ENCODE results near the gene EIF4G3. TPM values are rescaled to one million over a fixed set of nuclear protein-coding genes. Genes with fewer than 3 reads are reported as not detected.
"Not testable (repeated sequence)": the region's sequence is repeated elsewhere in the genome, so short reads cannot be mapped to it uniquely, and the experiment has no call there.

The EIF4G3 gene
- total RNA-seq, 2 donors from 2014 or later, result 33.4 to 38.5 TPM

DNA sequence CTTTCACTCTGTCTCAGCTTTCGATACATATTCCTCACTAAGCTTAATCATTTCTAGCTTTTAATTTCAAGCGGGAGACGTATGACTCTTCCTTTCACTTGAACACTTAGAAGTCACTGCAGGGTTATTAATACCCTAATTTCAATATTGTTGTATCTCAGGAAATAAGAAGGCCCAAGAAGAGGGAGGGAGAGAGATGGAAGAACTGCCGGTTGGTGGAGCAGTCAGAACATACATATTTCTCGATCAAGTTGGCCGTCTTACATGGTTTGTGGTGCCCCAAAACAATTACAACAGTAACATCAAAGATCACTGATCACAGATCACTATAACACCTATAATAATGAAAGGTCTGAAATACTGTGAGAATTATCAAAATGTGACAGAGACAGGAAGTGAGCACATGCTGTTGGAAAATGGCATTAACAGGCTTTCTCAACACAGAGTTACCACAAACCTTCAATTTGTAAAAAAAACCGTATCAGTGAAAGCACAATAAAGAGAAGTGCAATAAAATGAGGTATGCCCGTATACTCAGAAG, 244.2 kb downstream of the EIF4G3 start:
- Histone ChIP-seq H3K9me3 (no peaks in the 10 kb centered on the region), H3K4me1 (no peaks in the 10 kb centered on the region), H3K27ac (no peak overlapping the region), H3K4me3 (no peak overlapping the region), H3K36me3 (no peaks in the 10 kb centered on the region), H3K27me3 (no peaks in the 10 kb centered on the region)
- TF ChIP-seq, protein P1, sequence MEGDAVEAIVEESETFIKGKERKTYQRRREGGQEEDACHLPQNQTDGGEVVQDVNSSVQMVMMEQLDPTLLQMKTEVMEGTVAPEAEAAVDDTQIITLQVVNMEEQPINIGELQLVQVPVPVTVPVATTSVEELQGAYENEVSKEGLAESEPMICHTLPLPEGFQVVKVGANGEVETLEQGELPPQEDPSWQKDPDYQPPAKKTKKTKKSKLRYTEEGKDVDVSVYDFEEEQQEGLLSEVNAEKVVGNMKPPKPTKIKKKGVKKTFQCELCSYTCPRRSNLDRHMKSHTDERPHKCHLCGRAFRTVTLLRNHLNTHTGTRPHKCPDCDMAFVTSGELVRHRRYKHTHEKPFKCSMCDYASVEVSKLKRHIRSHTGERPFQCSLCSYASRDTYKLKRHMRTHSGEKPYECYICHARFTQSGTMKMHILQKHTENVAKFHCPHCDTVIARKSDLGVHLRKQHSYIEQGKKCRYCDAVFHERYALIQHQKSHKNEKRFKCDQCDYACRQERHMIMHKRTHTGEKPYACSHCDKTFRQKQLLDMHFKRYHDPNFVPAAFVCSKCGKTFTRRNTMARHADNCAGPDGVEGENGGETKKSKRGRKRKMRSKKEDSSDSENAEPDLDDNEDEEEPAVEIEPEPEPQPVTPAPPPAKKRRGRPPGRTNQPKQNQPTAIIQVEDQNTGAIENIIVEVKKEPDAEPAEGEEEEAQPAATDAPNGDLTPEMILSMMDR (IDR thresholded peaks at IDR 0.05), result no peak
- no peak for DNase-seq (ENCODE audit: low spot score)

DNA sequence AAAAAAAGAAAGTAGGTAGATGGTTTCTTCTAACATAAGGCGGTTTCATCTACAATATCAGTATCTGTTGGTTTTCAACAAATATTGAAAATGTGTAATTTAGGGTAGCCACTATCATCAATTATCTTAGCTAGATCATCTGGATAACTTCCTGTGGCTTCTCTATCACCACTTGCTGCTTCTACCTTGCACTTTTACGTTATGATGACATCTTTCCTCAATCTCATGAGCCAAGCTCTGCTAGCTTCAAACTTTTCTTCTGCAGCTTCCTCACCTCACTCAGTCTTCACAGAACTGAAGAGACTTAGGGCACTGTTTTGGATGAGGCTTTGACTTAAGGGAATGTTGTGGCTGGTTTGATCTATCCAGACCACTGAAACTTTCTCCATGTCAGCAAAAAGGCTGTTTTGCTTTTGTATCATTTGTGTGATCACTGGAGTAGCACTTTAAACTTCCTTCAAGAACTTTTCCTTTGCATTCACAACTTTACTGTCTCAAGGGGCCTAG, 244.7 kb downstream of the EIF4G3 start:
- TF ChIP-seq, protein P1 (IDR thresholded peaks at IDR 0.05), result no peak
- no peak overlapping the region for H3K4me3 ChIP-seq

DNA sequence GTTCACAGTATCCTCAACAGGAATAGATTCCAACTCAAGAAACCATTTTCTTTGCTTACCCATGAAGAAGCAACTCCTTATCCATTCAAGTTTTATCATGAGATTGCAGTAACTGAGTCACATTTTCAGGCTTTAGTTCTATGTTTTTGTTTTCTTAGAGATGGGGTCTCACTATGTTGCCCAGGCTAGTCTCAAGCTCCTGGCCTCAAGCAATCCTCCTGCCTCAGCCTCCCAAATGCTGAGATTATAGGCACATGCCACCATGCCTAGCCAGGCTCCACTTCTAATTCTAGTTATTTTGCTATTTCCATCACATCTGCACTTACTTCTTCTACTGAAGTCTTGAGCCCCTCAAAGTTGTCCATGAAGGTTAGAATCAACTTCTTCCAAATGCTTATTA, 246.3 kb downstream of the EIF4G3 start:
- Histone ChIP-seq H3K27me3 (no peaks in the 10 kb centered on the region), H3K36me3 (no peaks in the 10 kb centered on the region), H3K27ac (no peak overlapping the region), H3K4me1 (no peaks in the 10 kb centered on the region), H3K9me3 (no peaks in the 10 kb centered on the region), H3K4me3 (no peak overlapping the region)
- no peak for DNase-seq (ENCODE audit: low spot score)
- TF ChIP-seq, protein P1 (IDR thresholded peaks at IDR 0.05), result no peak

More for the DNA sequence above, 244.7 kb downstream of the EIF4G3 start:
- Histone ChIP-seq H3K36me3 (no peaks in the 10 kb centered on the region), H3K27me3 (no peaks in the 10 kb centered on the region), H3K27ac (no peak overlapping the region), H3K4me1 (no peaks in the 10 kb centered on the region), H3K9me3 (no peaks in the 10 kb centered on the region)
- DNase-seq (ENCODE audit: low spot score), result no peak

DNA sequence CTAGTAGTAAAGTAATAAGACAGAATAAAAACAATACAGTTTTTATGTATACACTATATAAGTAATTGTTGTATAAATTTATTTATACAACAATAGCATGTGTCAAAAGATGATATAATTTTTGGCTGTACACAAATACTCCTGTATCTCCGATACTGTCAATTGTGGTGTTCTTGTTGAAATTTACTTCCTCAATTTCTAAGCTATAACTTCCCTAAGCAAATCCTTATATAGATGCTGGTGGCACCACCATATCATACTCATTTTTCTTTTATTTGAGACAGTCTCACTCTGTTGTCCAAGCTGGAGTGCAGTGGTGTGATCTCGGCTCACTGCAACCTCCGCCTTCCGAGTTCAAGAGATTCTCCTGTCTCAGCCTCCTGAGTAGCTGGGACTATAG, 248.6 kb downstream of the EIF4G3 start:
- Histone ChIP-seq H3K9me3 (no peaks in the 10 kb centered on the region), H3K4me3 (no peak overlapping the region), H3K4me1 (no peaks in the 10 kb centered on the region), H3K27ac (no peak overlapping the region), H3K27me3 (no peaks in the 10 kb centered on the region), H3K36me3 (no peaks in the 10 kb centered on the region)
- DNase-seq (ENCODE audit: low spot score), result no peak
- TF ChIP-seq, protein P1 (IDR thresholded peaks at IDR 0.05), result no peak

DNA sequence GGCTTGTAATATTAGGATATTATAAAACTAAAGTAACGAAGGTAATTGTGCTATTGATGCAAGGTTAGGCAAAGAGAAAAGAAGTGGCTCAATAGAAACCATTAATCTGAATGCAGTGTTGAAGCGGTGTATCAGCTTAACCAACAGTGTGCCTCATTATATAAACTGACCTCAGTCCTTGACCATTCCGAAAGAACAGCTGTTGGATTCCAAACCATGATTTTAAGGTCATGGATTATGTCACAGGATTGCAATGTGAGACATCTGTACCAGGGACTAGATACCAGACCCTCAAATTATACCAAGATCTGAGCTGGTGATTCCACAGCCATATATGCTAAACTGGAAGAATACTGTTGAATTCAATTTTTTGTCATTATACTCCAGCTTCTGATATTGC, 255.4 kb downstream of the EIF4G3 start:
- Histone ChIP-seq H3K27ac (no peak overlapping the region), H3K27me3 (no peaks in the 10 kb centered on the region), H3K4me3 (no peak overlapping the region), H3K9me3 (no peaks in the 10 kb centered on the region), H3K36me3 (no peaks in the 10 kb centered on the region), H3K4me1 (no peaks in the 10 kb centered on the region)
- TF ChIP-seq, protein P1 (IDR thresholded peaks at IDR 0.05), result no peak
- no peak for DNase-seq (ENCODE audit: low spot score)

DNA sequence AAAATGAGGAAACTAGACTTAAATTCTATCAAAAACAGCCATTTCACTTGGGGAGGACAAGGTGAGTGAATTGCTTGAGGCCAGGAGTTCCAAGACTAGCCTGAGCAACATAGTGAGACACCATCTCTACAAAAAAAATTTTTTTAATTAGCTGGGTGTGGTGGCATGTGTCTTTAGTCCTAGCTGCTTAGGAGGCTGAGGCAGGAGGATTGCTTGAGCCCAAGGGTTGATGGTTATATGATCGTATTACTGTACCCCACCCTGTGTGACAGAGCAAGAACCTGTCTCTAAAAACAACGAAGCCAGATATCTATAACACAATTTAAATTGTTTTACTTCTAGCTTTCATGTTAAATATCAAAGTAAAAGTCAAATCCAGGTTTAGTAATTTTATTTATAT, 263.5 kb downstream of the EIF4G3 start:
- H3K4me1 ChIP-seq, result no peaks in the 10 kb centered on the region
- TF ChIP-seq, protein P1 (IDR thresholded peaks at IDR 0.05), result no peak
- no peak overlapping the region for H3K27ac ChIP-seq
- no peak overlapping the region for H3K4me3 ChIP-seq
- no peaks in the 10 kb centered on the region for H3K36me3 ChIP-seq
- no peaks in the 10 kb centered on the region for H3K9me3 ChIP-seq
- DNase-seq (ENCODE audit: low spot score), result no peak
- H3K27me3 ChIP-seq, result no peaks in the 10 kb centered on the region

DNA sequence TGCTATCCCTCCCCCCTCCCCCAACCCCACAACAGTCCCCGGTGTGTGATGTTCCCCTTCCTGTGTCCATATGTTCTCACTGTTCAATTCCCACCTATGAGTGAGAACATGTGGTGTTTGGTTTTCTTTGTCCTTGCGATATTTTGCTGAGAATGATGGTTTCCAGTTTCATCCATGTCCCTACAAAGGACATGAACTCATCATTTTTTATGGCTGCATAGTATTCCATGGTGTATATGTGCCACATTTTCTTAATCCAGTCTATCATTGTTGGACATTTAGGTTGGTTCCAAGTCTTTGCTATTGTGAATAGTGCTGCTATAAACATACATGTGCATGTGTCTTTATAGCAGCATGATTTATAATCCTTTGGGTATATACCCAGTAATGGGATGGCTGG, 269.2 kb downstream of the EIF4G3 start:
- H3K4me1 ChIP-seq; H3K4me3 ChIP-seq; H3K27me3 ChIP-seq; H3K9me3 ChIP-seq; H3K27ac ChIP-seq; DNase-seq (ENCODE audit: low spot score); H3K36me3 ChIP-seq: not testable (repeated sequence)

Measured in right atrium auricular region (tissue), 2 donors.